Gastrocnemius medialis (tissue), 4 donors: ENCODE results near the gene PTCD3. TPM values are rescaled to one million over a fixed set of nuclear protein-coding genes. Genes with fewer than 3 reads are reported as not detected.

Experiments
- ATAC-seq, 2 donors: fragments of 150-250 bp; one replicate each; pipeline ENCODE4 v1.9.1; 2016
- DNase-seq, 2 donors: peaks; one replicate each; pipeline ENCODE4 v3.0.0-alpha.2; 2019
- H3K27ac ChIP-seq, 4 donors: fragments of 200-600 bp; sonication (generic); 1 replicate in 1 of 4; 2 replicates in 3 of 4; pipeline ENCODE4 v1.5.1; 2016 to 2018; ENCODE audit warnings: mild to moderate bottlenecking in 2 of 4, moderate library complexity in 1 of 4
- H3K27me3 ChIP-seq, 3 donors: fragments of 200-600 bp; sonication (generic) in 2 of 3; 1 replicate in 1 of 3; 2 replicates in 2 of 3; pipeline versions ENCODE4 v1.5.1 to v1.6.0; 2016 to 2019; ENCODE audit warnings: mild to moderate bottlenecking in 1 of 3, moderate library complexity in 1 of 3
- H3K36me3 ChIP-seq, 2 donors: fragments of 200-600 bp; sonication (generic) in 1 of 2; one replicate each; pipeline ENCODE4 v1.5.1; 2017 to 2018
- H3K4me1 ChIP-seq, 2 donors: fragments of 200-600 bp; sonication (generic) in 1 of 2; one replicate each; pipeline ENCODE4 v1.5.1; 2016 to 2017; ENCODE audit warnings: mild to moderate bottlenecking in 2 of 2
- H3K4me3 ChIP-seq, 4 donors: fragments of 200-600 bp; sonication (generic) in 3 of 4; 1 replicate in 1 of 4; 2 replicates in 3 of 4; pipeline ENCODE4 v1.5.1; 2016 to 2019; ENCODE audit warnings: mild to moderate bottlenecking in 2 of 4
- H3K9me3 ChIP-seq, 3 donors: fragments of 200-600 bp; sonication (generic) in 2 of 3; 1 replicate in 1 of 3; 2 replicates in 2 of 3; pipeline ENCODE4 v1.5.1; 2016 to 2019
- POLR2A ChIP-seq, 2 donors: fragments of 450-650 bp; IDR thresholded peaks; one replicate each; pipeline ENCODE4 v1.6.1; 2017; ENCODE audit warnings: antibody characterized with exemption in 2 of 2, mild to moderate bottlenecking in 2 of 2, moderate library complexity in 2 of 2
- in situ Hi-C, 4 donors: fragments of 200-750 bp; cut with MboI; loops; one replicate each; pipeline versions ENCODE4 v1.15.0 to v1.8.0; 2017; ENCODE audit warnings: low sequenced_read_pairs in 4 of 4
- intact Hi-C: fragments of 100-400 bp; cut with DNase I; formaldehyde crosslinking; loops from one replicate; pipeline ENCODE4 v1.15.1; 2023; ENCODE audit warnings: low total_unique reads
- total RNA-seq, 4 donors: library from RNA; depleted of rRNA; stranded (reverse); fragments of >200 nt; gene quantifications; one replicate each; pipeline versions ENCODE4 v1.1.0 to v1.2.3, GENCODE V29; 2016
- TF ChIP-seq, protein P1 (sequence below), 5 experiments: fragments of 450-650 bp in 3 of 5; fragments of 200-600 bp in 2 of 5; sonication (generic) in 2 of 5; IDR thresholded peaks in 4 of 5; conservative IDR thresholded peaks in 1 of 5; 1 replicate in 4 of 5; 2 replicates in 1 of 5; pipeline ENCODE4 v1.5.1; 2016 to 2019; ENCODE audit warnings: antibody characterized with exemption in 5 of 5, mild to moderate bottlenecking in 3 of 5, moderate library complexity in 3 of 5

Gene PTCD3
- total RNA-seq, 4 donors from 2014 or later = 55.5 to 111 (median 68.2) TPM

- H3K9me3 ChIP-seq = no peaks in the 10 kb centered on the region
- in situ Hi-C loops = loop anchor here in 3 of 4 donors (25.0 kb wide), 1 partner anchor 461 kb away; no protein-coding TSS in a partner anchor
- intact Hi-C loops = no loop called here
- no peaks in the 10 kb centered on the region for H3K27me3 ChIP-seq
- peaks cover 0 to 51% of the 10 kb centered on the region in 2 donors for H3K36me3 ChIP-seq
- TF ChIP-seq, protein P1, sequence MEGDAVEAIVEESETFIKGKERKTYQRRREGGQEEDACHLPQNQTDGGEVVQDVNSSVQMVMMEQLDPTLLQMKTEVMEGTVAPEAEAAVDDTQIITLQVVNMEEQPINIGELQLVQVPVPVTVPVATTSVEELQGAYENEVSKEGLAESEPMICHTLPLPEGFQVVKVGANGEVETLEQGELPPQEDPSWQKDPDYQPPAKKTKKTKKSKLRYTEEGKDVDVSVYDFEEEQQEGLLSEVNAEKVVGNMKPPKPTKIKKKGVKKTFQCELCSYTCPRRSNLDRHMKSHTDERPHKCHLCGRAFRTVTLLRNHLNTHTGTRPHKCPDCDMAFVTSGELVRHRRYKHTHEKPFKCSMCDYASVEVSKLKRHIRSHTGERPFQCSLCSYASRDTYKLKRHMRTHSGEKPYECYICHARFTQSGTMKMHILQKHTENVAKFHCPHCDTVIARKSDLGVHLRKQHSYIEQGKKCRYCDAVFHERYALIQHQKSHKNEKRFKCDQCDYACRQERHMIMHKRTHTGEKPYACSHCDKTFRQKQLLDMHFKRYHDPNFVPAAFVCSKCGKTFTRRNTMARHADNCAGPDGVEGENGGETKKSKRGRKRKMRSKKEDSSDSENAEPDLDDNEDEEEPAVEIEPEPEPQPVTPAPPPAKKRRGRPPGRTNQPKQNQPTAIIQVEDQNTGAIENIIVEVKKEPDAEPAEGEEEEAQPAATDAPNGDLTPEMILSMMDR (IDR thresholded peaks at IDR 0.05 in 4 of 5, conservative IDR thresholded peaks at IDR 0.05 in 1 of 5) = no peak
- H3K27ac ChIP-seq = peak overlapping the region; percentile 1 to 60 (median 40)
- DNase-seq = no peak
- ATAC-seq = peak in 1 of 2 donors; percentile 24
- H3K4me3 ChIP-seq = no peak overlapping the region
- H3K4me1 ChIP-seq = peaks cover 0 to 11% of the 10 kb centered on the region in 2 donors
Measured at GRCh38 chr2:86097913-86098312, 8.1 kb upstream of the PTCD3 start.

- Histone ChIP-seq H3K4me3 (no peak overlapping the region), H3K4me1 (peaks cover 16 to 33% of the 10 kb centered on the region in 2 donors), H3K36me3 (peaks cover 0 to 28% of the 10 kb centered on the region in 2 donors), H3K9me3 (no peaks in the 10 kb centered on the region), H3K27me3 (no peaks in the 10 kb centered on the region), H3K27ac (no peak overlapping the region)
- intact Hi-C loops (no loop called here), in situ Hi-C loops (no loop called here)
- ATAC-seq (no peak), DNase-seq (no peak)
- TF ChIP-seq POLR2A (IDR thresholded peaks at IDR 0.05) = no peak
- TF ChIP-seq, protein P1 (IDR thresholded peaks at IDR 0.05 in 4 of 5, conservative IDR thresholded peaks at IDR 0.05 in 1 of 5) = no peak
Measured at GRCh38 chr2:86102157-86102556, 3.9 kb upstream of the PTCD3 start.

DNA sequence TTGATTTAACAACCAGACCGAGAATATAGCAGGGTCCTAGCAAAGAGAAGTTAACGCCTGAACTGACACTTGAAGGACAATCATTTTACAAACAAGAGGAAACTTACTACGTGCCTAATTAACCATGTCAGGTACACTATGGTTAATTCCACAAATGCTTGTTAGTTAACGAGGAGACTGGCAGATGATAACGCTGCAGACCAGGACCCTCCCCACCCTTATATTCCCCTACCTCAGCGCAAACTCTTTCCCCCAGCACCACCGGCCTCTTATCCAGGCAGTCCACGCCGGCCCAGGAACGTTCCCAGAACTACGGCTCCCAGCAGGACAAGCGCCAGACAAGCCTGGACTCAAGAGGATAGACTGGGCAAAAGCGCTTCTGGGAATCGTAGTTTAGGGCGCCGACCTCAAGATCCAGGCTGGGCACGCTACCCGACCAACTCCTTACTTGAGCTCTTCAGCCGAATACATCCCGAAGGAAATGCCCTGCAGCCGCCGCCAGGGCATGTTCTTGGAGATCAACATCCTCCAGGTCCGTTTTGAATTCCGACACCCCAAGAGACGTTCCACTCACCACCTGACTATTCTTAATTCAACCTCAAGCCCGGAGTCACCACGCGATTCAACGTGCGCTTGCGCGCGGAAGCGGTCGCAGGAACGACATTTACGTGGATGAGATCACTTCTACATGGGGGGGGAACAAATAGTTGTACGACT, 625 bp upstream of the PTCD3 start, which contains the start of gene POLR1A:
TSS of gene POLR1A (minus strand) at position 635 of the 717 bp plus-strand sequence. CDS start at position 525, 110 bp downstream.
- peaks cover 27 to 36% of the 10 kb centered on the region in 2 donors for H3K4me1 ChIP-seq
- intact Hi-C loops = no loop called here

GRCh38 chr2:86107031-86107430, 996 bp downstream of the PTCD3 start:
- peak overlapping the region; percentile 89 to 96 (median 93) for H3K27ac ChIP-seq
- peaks cover 27 to 36% of the 10 kb centered on the region in 2 donors for H3K4me1 ChIP-seq
- no peaks in the 10 kb centered on the region for H3K9me3 ChIP-seq
- ATAC-seq (no peak), DNase-seq (no peak)
- no peaks in the 10 kb centered on the region for H3K27me3 ChIP-seq
- peak overlapping the region; percentile 75 to 96 (median 92) for H3K4me3 ChIP-seq
- peaks cover 0 to 34% of the 10 kb centered on the region in 2 donors for H3K36me3 ChIP-seq
- intact Hi-C loops = loop anchor here (1.0 kb wide), 1 partner anchor 33 kb away; no protein-coding TSS in a partner anchor
- TF ChIP-seq, protein P1 (IDR thresholded peaks at IDR 0.05 in 4 of 5, conservative IDR thresholded peaks at IDR 0.05 in 1 of 5) = no peak
- TF ChIP-seq POLR2A (IDR thresholded peaks at IDR 0.05) = no peak
- in situ Hi-C loops = no loop called here

More for the DNA sequence above, 625 bp upstream of the PTCD3 start, which contains the start of gene POLR1A:
- no peaks in the 10 kb centered on the region for H3K9me3 ChIP-seq
- ATAC-seq = peak; percentile 93 to 94
- peak within 1 kb of the TSS; percentile 89 to 96 (median 93) for H3K27ac ChIP-seq
- peak; percentile 90 to 94 for DNase-seq
- in situ Hi-C loops = no loop called here
- TF ChIP-seq, protein P1 (IDR thresholded peaks at IDR 0.05 in 4 of 5, conservative IDR thresholded peaks at IDR 0.05 in 1 of 5) = peak in 3 of 5 experiments; percentile 12 to 40 (median 25)
- no peak for TF ChIP-seq POLR2A (IDR thresholded peaks at IDR 0.05)
- H3K36me3 ChIP-seq = peaks cover 0 to 20% of the 10 kb centered on the region in 2 donors
- H3K27me3 ChIP-seq = no peaks in the 10 kb centered on the region
- H3K4me3 ChIP-seq = peak within 1 kb of the TSS; percentile 75 to 96 (median 92)
